LHCN-M2 (cell line): ENCODE measurements around the gene DNAJC3. TPM values are rescaled to one million over a fixed set of nuclear protein-coding genes. Genes with fewer than 3 reads are reported as not detected.
A peak's percentile ranks its signal among the peaks of the same experiment; 100 is the strongest.
"Not testable (repeated sequence)": the region's sequence is repeated elsewhere in the genome, so short reads cannot be mapped to it uniquely, and the experiment has no call there.

ENCODE experiments used
- DNase-seq: peaks from one replicate; pipeline ENCODE4 v3.0.0-alpha.2; 2012; ENCODE audit warnings: low read depth
- total RNA-seq: library from RNA; depleted of rRNA; stranded (reverse); fragments of >200 nt; gene quantifications from 2 replicates; pipeline ENCODE4 v1.2.3, GENCODE V29; 2014

DNAJC3 gene
- total RNA-seq, 1 experiment from 2014 or later, result 43.2 TPM

GRCh38 chr13:95781016-95781415, 104.1 kb downstream of the DNAJC3 start:
- DNase-seq, result no peak

- DNase-seq, result not testable (repeated sequence)
Measured at GRCh38 chr13:95781940-95782339, 105.0 kb downstream of the DNAJC3 start.

GRCh38 chr13:95783747-95784146, 106.8 kb downstream of the DNAJC3 start:
- no peak for DNase-seq

GRCh38 chr13:95784161-95784899, 107.4 kb downstream of the DNAJC3 start:
- peak; percentile 89 for DNase-seq

GRCh38 chr13:95784900-95785290, 108.0 kb downstream of the DNAJC3 start:
- peak; percentile 87 for DNase-seq

DNA sequence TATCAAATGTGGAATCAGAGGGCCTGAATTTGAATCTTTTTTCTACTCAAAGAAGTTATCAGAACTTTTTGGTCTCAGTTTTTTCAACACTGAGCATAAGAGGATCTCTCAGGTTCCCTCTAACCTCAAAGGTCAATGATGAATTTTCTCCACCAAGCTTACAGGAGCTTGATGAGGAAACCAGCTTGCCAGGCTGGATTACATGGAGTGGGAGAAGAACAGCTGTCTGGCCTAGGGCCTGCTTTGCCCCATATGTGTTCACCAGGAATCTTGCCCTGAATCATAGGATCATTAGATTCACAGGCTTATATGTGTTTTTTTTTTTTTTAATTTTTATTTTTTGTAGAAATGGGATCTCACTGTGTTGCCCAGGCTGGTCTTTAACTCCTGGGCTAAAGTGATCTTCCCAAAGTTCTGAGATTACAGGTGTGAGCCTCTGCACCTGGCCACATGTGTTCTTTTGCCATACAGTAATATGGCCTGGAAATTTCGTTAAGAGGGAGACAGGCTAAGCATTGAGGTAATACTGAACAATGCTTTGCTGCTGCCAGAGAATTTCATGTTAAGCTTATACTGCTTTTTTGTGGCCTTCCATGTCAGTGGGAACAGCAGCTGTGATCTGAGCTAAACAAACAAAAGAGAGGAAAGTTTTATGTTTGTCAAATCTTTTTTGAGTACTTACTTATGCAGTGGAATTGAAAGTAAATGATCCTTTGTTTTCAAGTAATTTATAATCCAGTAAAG, 110.6 kb downstream of the DNAJC3 start:
- peak; percentile 96 for DNase-seq

DNA sequence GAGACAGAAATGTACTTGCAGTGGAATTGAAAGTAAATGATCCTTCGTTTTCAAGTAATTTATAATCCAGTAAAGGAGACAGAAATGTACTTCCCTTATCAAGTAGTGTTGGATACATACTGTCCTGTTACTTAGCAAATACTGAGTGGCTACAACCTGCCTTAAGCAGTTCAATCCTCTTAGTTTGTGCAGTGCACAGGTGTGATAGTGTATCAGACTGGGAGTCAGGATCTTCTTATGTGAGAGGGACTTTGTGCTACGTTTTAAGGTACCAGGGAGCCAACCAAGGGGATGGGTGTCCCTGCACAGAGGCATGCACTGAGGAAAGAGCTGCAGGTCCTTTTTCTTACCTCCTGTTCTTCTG, 111.1 kb downstream of the DNAJC3 start:
- no peak for DNase-seq

DNA sequence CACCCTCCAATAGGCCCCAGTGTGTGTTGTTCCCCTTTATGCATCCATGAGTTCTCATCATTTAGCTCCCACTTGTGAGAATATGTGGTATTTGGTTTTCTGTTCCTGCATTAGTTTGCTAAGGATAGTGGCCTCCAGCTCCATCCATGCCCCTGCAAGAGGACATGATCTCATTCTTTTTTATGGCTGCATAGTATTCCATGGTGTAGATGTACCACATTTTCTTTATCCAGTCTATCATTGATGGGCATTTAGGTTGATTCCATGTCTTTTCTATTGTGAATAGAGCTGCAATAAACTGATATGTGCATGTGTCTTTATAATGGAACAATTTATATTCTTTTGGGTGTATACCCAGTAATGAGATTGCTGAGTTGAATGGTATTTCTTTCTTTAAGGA, 112.4 kb downstream of the DNAJC3 start:
- not testable (repeated sequence) for DNase-seq

- no peak for DNase-seq
Measured at GRCh38 chr13:95791084-95791722, 114.3 kb downstream of the DNAJC3 start.

- DNase-seq, result peak; percentile 65
Measured at GRCh38 chr13:95793018-95793555, 116.1 kb downstream of the DNAJC3 start.

DNA sequence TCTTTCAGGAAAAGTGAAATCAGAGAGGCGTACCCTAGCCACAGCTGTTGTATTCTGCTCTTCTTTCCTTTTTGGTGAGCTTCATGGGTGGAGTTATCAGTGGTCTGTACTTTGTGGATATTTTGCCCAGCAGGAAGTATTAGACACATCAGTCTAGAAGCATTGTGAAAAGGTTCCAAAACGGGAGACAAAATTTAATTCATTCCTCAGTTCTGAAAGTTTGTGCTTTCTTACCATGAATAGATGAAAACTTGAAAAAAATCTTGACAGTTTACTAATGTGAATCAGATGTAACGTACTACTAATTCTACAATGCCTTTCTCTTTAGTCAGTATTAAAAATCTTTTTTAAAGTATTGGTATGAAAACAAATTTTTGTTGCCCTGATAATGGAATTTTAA, 116.8 kb downstream of the DNAJC3 start:
- no peak for DNase-seq

GRCh38 chr13:95797016-95797415, 120.1 kb downstream of the DNAJC3 start:
- no peak for DNase-seq

DNA sequence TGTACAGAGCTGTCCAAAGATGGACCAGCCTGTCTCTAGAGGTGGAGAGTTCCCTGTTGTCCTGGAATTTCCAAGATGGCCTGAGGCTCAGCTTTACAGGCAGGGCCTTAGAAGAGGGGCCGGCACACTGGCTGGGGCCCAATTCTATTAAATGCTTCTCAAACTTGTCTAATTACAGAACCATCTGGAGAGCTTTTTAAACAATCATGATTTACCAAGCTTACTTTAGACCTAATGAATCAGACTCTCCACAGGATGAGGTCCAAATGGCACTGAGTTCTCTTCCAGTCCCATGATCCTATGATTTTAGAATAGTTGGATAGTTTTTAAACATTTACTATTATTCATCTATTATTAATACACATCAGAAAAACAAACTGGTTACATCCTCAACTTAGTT, 123.5 kb downstream of the DNAJC3 start:
- no peak for DNase-seq

DNA sequence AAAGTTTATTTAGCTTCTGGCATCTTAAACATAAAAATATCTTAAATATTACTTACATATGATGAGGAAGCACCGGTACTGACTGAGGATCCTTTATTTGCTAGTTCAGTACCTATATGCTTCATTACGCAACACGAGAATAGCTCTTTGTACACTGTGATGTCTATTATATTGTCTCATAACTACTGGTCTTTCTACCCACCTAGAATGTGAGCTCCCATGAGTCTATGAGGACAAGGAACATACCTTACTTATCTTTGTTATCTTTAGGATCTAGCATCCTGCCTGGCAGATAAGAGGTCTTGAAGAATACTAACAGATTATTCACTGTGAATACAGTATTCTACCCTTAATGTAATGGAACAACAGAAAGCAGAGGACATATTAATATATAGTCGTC, 124.9 kb downstream of the DNAJC3 start:
- DNase-seq, result no peak

- DNase-seq, result no peak
Measured at GRCh38 chr13:95805921-95806320, 129.0 kb downstream of the DNAJC3 start.

- no peak for DNase-seq
Measured at GRCh38 chr13:95809429-95809828, 132.5 kb downstream of the DNAJC3 start.

- DNase-seq, result no peak
Measured at GRCh38 chr13:95813139-95813538, 136.2 kb downstream of the DNAJC3 start.

DNA sequence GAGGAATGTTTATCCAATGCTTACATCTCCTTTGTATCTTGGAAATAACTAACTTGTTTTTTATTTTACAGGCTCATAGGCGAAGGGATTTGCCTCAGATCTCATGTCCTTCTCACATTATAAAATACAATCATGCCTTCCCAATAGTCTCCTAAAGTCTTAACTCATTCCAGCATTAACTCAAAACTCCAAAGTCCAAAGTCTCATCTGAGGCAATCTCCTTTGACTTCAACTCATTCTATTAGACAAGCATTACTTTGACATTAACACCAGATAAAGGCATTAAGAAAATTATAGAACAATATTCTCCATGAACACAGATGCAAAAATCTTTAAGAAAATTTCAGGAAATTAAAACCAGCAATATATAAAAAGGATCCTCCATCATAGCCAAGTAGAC, 137.6 kb downstream of the DNAJC3 start:
- no peak for DNase-seq

- DNase-seq, result no peak
Measured at GRCh38 chr13:95822303-95822702, 145.4 kb downstream of the DNAJC3 start.

- no peak for DNase-seq
Measured at GRCh38 chr13:95833126-95833525, 156.2 kb downstream of the DNAJC3 start.

GRCh38 chr13:95833719-95834118, 156.8 kb downstream of the DNAJC3 start:
- peak; percentile 37 for DNase-seq

GRCh38 chr13:95834134-95834765, 157.3 kb downstream of the DNAJC3 start:
- DNase-seq, result peak; percentile 59
